Body of pancreas (tissue), 4 donors: ENCODE results near the gene SHROOM1. TPM values are rescaled to one million over a fixed set of nuclear protein-coding genes. Genes with fewer than 3 reads are reported as not detected.
A peak's percentile ranks its signal among the peaks of the same experiment; 100 is the strongest.

ENCODE experiments used
- ATAC-seq: fragments of 150-250 bp; one replicate; pipeline ENCODE4 v1.9.1; 2016
- DNase-seq, 4 donors: peaks; one replicate each; pipeline ENCODE4 v3.0.0-alpha.2; 2019
- H3K27ac ChIP-seq, 4 donors: fragments of 200-600 bp; sonication (generic); 1 replicate in 3 of 4; 2 replicates in 1 of 4; pipeline versions ENCODE4 v1.5.1 to v1.6.1; 2016 to 2019; ENCODE audit warnings: mild to moderate bottlenecking in 1 of 4, mixed read lengths in 1 of 4, moderate library complexity in 1 of 4
- H3K27me3 ChIP-seq, 2 donors: fragments of 200-600 bp; sonication (generic); one replicate each; pipeline ENCODE4 v1.6.0; 2016; ENCODE audit warnings: mild to moderate bottlenecking in 1 of 2
- H3K36me3 ChIP-seq, 2 donors: fragments of 200-600 bp; sonication (generic); replicated peaks in 1 of 2; 2 replicates each; pipeline ENCODE4 v1.5.1; 2016; ENCODE audit warnings: low read depth in 2 of 2; ENCODE audit not compliant: insufficient read depth in 1 of 2
- H3K4me1 ChIP-seq: fragments of 200-600 bp; sonication (generic); one replicate; pipeline ENCODE4 v1.6.0; 2016
- H3K4me3 ChIP-seq, 2 donors: fragments of 200-600 bp; sonication (generic); 1 replicate in 1 of 2; 2 replicates in 1 of 2; pipeline ENCODE4 v1.5.1; 2016 to 2019
- H3K9me3 ChIP-seq, 3 donors: fragments of 200-600 bp; sonication (generic); 1 replicate in 2 of 3; 2 replicates in 1 of 3; pipeline ENCODE4 v1.5.1; 2016
- CTCF ChIP-seq, 7 experiments: fragments of 450-650 bp in 4 of 7; fragments of 200-600 bp in 3 of 7; sonication (generic) in 3 of 7; IDR thresholded peaks; one replicate each; pipeline ENCODE4 v1.5.1; 2016 to 2019; ENCODE audit warnings: antibody characterized with exemption in 7 of 7
- POLR2A ChIP-seq, 3 donors: fragments of 450-650 bp; IDR thresholded peaks; one replicate each; pipeline ENCODE4 v1.6.1; 2016; ENCODE audit warnings: antibody characterized with exemption in 3 of 3, mild to moderate bottlenecking in 2 of 3
- WGBS, 2 donors: methylation state at CpG; one replicate each; pipeline ENCODE4 v1.1.5; 2017; 5-methylcytosine and 5-hydroxymethylcytosine counted together
- intact Hi-C: fragments of 100-400 bp; cut with DNase I; formaldehyde crosslinking; loops from one replicate; pipeline ENCODE4 v1.15.1; 2023
- total RNA-seq, 2 donors: library from RNA; depleted of rRNA; stranded (reverse); fragments of >200 nt; gene quantifications; one replicate each; pipeline ENCODE4 v1.1.0, GENCODE V29; 2016

The SHROOM1 gene
- total RNA-seq, 2 donors from 2014 or later = 19.5 to 27.4 TPM

GRCh38 chr5:132800545-132800944, 29.9 kb downstream of the SHROOM1 start:
- no peak for TF ChIP-seq CTCF (IDR thresholded peaks at IDR 0.05)
- no peak for TF ChIP-seq POLR2A (IDR thresholded peaks at IDR 0.05)
- Histone ChIP-seq H3K4me3 (no peak overlapping the region), H3K27ac (no peak overlapping the region), H3K27me3 (no peaks in the 10 kb centered on the region), H3K4me1 (no peaks in the 10 kb centered on the region), H3K9me3 (no peaks in the 10 kb centered on the region), H3K36me3 (no peaks in the 10 kb centered on the region)
- no peak for DNase-seq
- 67 to 79% methylated on average over 2 of the region's 2 CpGs for WGBS, 2 donors
- intact Hi-C loops = no loop called here
- ATAC-seq = no peak

- Histone ChIP-seq H3K27me3 (no peaks in the 10 kb centered on the region), H3K4me3 (no peak overlapping the region), H3K27ac (no peak overlapping the region), H3K9me3 (no peaks in the 10 kb centered on the region), H3K4me1 (no peaks in the 10 kb centered on the region), H3K36me3 (no peaks in the 10 kb centered on the region)
- intact Hi-C loops = no loop called here
- DNase-seq (no peak), ATAC-seq (no peak)
- TF ChIP-seq CTCF (IDR thresholded peaks at IDR 0.05) (no peak), POLR2A (IDR thresholded peaks at IDR 0.05) (no peak)
- 87 to 93% methylated on average over 2 of the region's 2 CpGs for WGBS, 2 donors
Measured at GRCh38 chr5:132799392-132799791, 31.1 kb downstream of the SHROOM1 start.

- no peak overlapping the region for H3K4me3 ChIP-seq
Measured at GRCh38 chr5:132797651-132798050, 32.8 kb downstream of the SHROOM1 start.

GRCh38 chr5:132791026-132791425, 39.4 kb downstream of the SHROOM1 start:
- intact Hi-C loops = no loop called here
- DNase-seq (no peak), ATAC-seq (no peak)
- no peaks in the 10 kb centered on the region for H3K4me1 ChIP-seq
- no peak overlapping the region for H3K4me3 ChIP-seq
- H3K36me3 ChIP-seq = no peaks in the 10 kb centered on the region
- H3K27ac ChIP-seq = no peak overlapping the region
- no peaks in the 10 kb centered on the region for H3K9me3 ChIP-seq
- no peaks in the 10 kb centered on the region for H3K27me3 ChIP-seq
- TF ChIP-seq CTCF (IDR thresholded peaks at IDR 0.05) = no peak
- no peak for TF ChIP-seq POLR2A (IDR thresholded peaks at IDR 0.05)
- 90 to 97% methylated on average over 3 of the region's 3 CpGs for WGBS, 2 donors

More at GRCh38 chr5:132797651-132798050, 32.8 kb downstream of the SHROOM1 start:
- no peak for DNase-seq
- no peak for TF ChIP-seq CTCF (IDR thresholded peaks at IDR 0.05)
- no peak for TF ChIP-seq POLR2A (IDR thresholded peaks at IDR 0.05)
- no peak overlapping the region for H3K27ac ChIP-seq
- H3K4me1 ChIP-seq = no peaks in the 10 kb centered on the region
- 77% methylated on average over 2 of the region's 2 CpGs for WGBS, 2 donors
- intact Hi-C loops = no loop called here
- no peaks in the 10 kb centered on the region for H3K9me3 ChIP-seq
- no peaks in the 10 kb centered on the region for H3K36me3 ChIP-seq
- ATAC-seq = no peak
- H3K27me3 ChIP-seq = no peaks in the 10 kb centered on the region

GRCh38 chr5:132790201-132790865, 40.1 kb downstream of the SHROOM1 start:
- H3K4me1 ChIP-seq = no peaks in the 10 kb centered on the region
- TF ChIP-seq CTCF (IDR thresholded peaks at IDR 0.05) = no peak
- TF ChIP-seq POLR2A (IDR thresholded peaks at IDR 0.05) = no peak
- intact Hi-C loops = no loop called here
- H3K27ac ChIP-seq = no peak overlapping the region
- peak; percentile 42 for ATAC-seq
- no peak overlapping the region for H3K4me3 ChIP-seq
- WGBS, 2 donors = 6 to 20% methylated on average over 2 of the region's 2 CpGs
- no peaks in the 10 kb centered on the region for H3K27me3 ChIP-seq
- peak; percentile 45 to 92 (median 77) for DNase-seq
- H3K9me3 ChIP-seq = no peaks in the 10 kb centered on the region
- no peaks in the 10 kb centered on the region for H3K36me3 ChIP-seq
